Stimulated activated CD4-positive, alpha-beta T cell treated with anti-CD3 and anti-CD28 coated beads, Interleukin-1b, Interleukin-23, amount 100 ng/mL, for 4 hours (primary cell): ENCODE results near the gene LIX1.
"Not testable (repeated sequence)": the region's sequence is repeated elsewhere in the genome, so short reads cannot be mapped to it uniquely, and the experiment has no call there.

Experiments used
- DNase-seq, 2 donors: peaks; one replicate each; pipeline ENCODE4 v3.0.0-alpha.2; 2020; ENCODE audit warnings: low read depth in 2 of 2

The LIX1 gene

GRCh38 chr5:97102010-97102470 lies 40.4 kb downstream of the LIX1 start:
- DNase-seq: no peak

DNA sequence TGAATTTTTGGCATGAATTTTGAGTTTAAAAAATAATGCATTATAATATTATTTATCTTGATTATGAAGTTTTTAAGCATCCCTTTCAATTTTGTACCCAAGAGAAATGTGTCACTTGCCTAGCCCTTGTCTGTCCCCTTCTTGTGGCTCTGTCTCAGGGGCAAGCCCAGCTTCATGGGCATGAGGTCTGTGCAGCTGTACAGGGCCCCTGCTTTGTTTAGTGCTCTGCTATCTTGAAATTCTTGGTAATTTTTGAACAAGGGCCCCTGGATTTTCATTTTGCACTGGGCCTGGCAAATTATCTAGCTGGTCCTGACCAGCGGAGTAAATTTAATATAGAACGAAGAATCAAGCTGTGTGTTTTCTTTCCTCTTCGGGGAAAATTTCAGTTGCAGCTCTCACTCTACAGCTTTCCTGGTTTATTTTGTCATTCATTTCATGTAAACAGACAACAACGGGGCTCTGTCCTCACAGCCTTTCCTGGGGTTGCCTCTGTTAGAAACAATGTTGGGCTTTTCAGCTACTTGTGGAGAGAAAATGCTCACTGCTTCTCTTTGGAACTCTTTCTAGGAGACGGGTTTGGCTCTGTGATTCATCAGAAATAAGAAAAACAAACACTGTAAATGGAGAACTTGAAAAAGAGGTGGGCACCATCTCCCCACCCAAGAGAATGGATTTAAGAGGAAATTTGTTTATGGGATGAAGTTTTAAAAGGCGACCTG lies 41.1 kb downstream of the LIX1 start:
- DNase-seq: no peak

DNA sequence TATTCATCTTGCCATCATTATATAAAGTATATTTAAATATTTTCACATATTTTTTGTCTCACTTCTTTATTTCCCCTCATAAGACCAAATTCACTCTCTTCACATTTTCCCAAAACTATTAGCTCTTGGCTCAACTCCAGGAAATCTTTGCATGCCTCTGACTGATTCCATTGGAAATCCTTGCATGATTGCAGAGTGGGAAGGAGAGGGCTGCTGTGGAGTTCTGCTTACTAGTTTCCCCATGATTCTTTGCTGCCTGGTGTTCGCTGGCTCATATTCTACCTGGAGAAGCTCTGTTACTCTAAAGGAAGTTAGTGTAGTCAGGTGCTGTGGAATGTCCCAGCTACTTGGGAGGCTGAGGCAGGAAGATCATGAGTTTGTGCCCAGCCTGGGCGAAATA lies 41.9 kb downstream of the LIX1 start:
- no peak for DNase-seq

DNA sequence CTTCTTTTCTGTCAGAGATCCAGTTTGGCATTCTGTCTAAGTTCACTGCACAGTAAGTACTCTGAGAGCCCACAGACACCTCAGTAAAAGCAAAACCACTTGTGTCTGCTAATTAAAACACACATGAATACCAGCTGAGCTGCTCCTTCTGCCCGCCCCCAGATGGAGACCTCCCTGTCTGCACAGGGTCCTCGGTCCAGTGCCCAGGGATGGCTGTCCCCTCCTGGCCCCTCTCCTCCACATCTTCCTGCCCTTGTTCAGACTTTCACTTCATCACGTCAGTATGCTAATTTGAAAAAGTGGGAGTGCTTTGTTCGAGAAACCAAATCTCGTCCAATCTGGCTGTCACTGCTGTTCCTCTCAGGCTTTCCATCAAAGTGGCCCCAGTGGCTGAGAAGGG lies 43.5 kb downstream of the LIX1 start:
- no peak for DNase-seq

DNA sequence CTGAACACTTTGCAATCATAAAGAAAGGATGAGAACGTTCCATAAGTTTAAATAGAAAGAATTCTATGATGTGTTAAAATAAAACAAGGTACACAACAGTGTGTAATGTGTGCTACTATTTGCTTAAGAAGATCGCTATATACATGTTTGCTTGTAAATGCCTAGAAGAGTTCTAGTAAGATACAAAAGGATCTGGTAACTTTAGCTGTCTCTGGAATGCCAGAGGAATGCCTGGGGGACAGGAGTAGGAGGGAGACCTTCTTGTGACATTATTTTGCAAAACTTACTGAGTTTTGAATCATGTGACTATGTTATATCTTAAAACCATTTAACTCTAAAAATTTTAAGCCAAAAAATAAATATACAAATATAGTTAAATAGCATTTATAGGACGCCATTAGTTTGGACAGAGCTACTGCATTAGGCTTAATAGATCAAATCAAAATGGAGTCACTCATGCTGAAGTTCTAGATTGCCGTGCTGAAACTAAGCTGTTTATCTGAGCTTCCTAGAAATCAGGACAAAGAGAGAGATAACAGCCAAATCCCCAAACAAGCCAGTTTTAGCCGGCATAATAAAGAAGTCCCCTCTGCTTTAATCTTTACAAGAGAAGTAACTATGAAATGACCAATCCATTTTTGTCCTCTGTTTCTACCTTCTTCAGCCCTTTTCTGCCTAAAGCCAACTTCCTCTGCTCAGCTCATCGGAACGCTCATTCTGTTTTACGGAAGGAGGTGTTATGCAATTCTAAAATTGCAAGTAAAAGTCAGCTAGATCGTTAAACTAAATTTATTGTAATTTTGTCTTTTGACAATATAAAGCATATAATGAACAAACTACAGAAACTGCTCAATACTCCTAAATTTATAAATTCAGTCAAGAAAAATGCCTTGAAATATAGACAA lies 44.8 kb downstream of the LIX1 start:
- DNase-seq: no peak

DNA sequence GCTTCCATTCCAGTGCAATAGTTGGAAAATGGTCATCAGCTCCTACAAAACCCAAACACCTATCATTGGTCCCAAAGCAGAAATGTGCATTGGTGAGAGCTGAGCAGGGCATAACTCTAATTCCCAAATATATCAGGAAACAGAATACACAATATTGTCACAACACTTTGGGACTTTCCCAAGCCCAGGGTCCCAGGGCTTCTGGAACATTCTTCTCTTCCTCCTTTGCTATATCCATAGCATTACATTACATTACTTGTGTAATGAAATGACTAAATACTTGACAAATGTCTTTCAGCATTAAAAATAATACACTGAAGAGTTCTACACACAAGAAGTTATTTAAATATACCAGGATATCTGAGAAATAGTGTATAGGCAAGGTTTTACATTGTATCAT lies 45.6 kb downstream of the LIX1 start:
- no peak for DNase-seq

- DNase-seq: no peak
These were observed 46.2 kb downstream of the LIX1 start for GRCh38 chr5:97096191-97096590.

- DNase-seq: no peak
These were observed 47.1 kb downstream of the LIX1 start for GRCh38 chr5:97095318-97095732.

DNA sequence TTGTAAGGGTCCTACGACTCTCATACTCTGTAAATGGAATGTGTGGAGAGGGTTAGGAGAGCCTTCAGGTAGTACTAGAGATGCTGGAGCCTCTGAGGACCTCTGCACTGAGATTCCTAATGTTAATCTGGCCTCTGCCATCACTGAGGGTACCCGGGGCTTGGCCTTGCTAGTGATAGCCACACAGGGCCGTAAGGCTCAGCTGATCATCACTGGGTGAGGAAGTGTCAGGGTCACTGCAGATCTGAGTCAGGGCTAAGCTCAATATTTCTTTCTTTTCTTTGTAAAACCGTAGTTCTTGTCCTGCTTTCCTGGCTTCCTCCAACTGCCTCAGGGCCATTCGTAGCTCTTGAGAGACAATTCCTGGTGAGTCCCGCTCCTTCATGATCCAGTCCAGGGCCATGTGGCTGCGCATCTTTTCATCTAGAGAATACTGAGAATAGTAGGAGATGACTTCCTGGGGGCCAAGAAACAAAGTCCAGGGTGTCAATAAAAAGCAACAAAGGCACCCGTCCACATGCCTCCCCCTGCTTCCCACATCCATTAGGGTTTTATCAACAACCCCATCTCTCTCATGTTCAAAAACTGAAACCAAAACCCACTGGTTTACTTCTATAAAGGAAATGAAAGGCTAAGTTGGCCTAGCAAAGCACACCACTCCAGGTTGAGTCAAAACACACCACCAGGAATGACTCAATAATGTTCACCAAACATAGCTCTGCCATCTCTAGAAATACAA lies 47.7 kb downstream of the LIX1 start:
- DNase-seq: no peak

DNA sequence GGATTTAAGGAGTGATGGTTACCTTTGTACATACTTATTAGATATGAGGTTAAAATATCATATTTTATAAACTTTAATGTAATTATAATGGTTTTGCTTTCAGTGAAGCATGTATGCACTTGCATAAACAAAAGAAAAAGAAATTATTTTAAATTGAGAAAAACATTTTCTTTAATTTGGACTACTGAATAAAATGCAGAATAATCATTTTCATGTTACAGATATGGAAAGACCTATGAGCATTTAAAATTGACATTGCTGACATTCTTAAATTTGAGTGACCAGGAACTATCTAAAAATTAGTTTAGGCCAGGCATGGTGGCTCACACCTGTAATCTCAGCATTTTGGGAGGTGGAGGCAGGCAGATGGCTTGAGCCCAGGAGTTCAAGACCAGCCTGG lies 49.2 kb downstream of the LIX1 start:
- no peak for DNase-seq

DNA sequence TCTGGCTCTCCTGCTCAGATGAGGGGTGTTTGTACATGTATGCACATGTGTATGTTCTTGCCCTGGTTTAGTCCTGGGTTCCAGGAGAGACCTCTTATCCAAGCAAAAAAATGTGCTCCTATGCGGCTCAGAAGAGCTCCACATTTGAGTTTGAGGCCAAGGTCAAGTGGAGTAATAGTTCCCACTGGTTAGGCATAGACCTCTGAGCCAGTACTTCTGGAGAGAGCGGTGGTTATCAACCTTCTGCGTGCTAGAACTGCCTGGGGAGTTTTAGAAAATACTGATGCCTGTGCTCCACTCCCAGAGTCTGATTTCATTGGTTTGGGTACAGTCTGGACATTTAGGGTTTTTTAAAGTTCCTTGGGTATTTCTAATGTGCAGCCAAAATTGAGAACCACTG lies 51.5 kb downstream of the LIX1 start:
- DNase-seq: no peak

- no peak for DNase-seq
These were observed 53.1 kb downstream of the LIX1 start for GRCh38 chr5:97089149-97089801.

- DNase-seq: no peak
These were observed 53.6 kb downstream of the LIX1 start for GRCh38 chr5:97088774-97089148.

DNA sequence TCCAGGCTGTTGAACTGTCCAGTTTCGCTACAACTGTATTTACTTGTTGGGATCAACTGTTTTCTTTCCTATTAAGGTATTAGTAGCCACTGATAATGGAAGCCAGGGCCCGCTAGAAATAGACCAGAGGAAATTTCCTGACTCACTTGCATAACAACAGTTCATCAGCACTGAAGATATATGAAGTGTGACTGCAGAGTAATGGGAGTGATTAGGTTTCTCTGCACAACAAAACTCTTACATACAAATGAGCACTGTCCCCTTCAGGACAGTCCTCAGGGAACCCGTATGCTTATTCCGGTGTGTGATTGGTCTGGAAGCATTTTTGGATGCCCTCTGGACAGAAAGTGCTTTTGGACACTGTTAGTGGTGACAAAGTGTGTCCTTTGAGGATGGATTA lies 55.3 kb downstream of the LIX1 start:
- no peak for DNase-seq

DNA sequence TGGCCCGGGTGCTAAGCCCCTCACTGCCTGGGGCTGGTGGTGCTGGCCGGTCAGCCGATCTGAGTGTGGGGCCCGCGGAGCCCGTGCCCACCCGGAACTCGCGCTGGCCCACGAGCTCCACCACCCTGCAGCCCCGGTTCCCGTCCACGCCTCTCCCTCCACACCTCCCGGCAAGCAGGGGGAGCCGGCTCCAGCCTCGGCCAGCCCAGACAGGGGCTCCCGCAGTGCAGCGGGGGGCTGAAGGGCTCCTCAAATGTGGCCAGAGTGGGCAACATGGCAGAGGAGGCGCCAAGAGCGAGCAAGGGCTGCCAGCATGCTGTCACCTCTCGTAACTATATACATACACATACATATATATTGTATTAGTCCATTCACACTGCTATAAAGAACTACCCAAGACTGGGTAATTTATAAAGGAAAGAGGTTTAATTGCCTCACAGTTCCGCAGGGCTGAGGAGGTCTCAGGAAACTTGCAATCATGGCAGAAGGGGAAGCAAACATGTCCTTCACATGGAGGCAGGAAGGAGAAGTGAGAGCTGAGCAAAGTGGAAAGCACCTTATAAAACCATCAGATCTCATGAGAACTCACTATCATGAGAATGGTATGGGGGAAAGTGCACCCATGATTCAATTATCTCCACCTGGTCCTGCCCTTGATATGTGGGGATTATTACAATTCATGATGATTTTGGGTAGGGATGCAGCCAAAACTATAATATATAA lies 56.8 kb downstream of the LIX1 start:
- DNase-seq: no peak

DNA sequence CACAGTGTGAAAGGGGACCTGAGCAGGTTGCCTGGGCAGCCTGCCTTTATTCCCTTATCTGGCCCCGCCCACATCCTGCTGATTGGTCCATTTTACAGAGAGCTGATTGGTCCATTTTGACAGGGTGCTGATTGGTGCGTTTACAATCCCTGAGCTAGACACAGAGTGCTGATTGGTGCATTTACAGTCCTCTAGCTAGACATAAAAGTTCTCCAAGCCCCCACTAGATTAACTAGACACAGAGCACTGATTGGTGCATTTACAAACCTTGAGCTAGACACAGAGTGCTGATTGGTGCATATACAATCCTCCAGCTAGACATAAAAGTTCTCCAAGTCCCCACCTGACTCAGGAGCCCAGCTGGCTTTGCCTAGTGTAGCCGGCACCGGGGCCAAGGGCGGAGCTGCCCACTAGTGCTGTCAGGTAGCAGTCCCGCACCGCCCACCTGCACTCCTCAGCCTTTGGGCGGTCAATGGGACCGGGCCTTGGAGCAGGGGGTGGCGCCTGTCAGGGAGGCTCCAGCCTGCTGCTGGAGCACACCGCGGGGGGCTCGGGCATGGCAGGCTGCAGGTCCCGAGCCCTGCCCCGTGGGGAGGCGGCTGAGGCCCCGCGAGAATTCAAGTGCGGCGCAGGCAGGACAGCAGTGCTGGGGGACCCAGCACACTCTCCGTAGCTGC lies 57.5 kb downstream of the LIX1 start:
- DNase-seq: not testable (repeated sequence)

DNA sequence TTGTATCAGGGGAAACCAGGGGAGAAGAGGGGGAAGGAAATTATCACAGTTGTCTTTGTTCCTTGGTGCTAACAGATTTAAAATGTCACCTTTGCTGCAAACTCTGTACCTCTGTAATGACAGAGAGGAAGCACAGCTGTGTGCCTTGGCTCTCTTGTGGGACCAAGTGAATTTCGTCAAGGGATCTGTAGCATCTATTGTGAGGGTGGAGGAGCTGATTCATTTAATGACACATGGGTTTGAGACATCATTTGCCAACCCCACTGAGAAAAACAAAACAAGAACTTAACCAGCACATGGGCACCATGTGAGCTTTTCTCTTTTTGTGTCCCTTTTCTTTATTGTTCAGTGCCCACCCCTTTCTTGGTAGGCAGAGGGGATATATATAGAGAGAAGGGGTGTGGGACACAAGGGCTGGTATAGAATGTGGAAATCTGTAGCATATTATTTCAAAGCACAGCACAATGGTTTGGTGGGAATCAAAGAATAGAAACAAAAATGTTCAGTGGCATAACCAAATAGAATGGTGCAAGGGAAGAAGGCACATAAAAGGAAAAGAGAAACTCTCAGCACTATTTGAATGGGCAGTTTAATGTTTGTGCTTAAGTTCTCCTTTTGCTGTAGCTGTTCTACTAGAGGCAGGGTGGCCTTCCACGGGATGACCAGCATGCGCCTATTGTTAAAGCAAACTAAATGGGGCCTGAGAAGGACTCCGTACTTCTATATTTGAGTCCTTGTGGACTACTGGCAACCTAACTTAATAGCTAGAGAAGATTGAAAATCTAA lies 63.3 kb downstream of the LIX1 start:
- no peak for DNase-seq

DNA sequence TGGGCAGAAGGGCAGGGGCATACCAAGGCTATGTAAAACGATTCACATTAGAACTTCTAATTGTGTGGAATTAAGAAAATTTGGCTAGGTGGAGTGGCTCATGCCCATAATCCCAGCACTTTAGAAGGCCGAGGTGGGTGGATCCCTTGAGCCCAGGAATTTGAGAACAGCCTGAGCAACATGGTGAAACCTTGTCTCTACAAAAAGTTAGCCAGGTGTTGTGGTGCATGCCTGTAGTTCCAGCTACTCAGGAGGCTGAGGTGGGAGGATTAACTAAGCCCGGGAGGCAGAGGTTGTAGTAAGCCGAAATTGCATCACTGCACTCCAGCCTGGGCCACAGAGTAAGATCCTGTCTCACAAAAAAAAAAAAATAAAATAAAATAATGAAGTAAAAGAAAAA lies 65.2 kb downstream of the LIX1 start:
- DNase-seq: no peak

- no peak for DNase-seq
These were observed 66.3 kb downstream of the LIX1 start for GRCh38 chr5:97076098-97076497.

DNA sequence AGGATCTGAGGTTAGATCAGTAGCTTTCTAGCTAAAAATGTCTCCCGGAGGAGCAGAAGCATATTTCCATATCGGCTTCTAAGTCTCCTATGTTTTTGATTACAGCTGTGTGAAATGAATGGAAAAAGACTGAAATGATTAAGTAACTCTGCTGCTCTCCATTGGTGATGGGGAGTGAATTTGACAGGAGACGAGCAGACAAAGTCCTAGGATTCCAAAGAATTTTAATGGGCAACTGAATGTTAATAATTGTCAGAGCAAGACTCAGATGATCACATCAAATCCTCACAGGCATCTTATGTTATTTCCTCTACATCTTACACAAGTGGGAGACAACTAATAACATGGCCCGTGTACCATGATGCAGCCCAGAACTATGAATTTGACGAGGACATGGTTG lies 66.8 kb downstream of the LIX1 start:
- no peak for DNase-seq
